Measurements from ENCODE around the gene LGALS4.

DNA sequence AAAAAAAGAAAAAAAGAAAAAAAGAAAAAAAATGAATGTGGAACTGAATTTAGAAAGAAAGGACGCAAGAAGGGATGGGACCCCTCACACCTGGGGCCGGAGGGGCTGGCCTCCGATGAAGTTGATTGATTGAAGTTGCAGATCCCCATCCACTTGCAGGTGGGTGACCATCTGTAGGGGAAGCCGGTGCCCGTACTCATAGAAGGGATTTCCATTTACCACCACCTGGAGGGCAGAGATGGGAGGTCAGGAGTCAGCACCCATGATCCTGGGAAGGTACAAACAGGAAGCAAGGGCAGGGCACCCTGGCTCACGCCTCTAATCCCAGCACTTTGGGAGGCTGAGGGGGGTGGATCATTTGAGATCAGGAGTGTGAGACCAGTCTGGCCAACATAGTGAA, 6.4 kb downstream of the LGALS4 start:
- TF ChIP-seq POLR2A (IDR thresholded peaks at IDR 0.05) (no peak), CTCF (IDR thresholded peaks at IDR 0.05) (no peak)

Data from right lobe of liver (tissue), 4 donors.